ENCODE measurements around the gene CCNY.
A peak's percentile ranks its signal among the peaks of the same experiment; 100 is the strongest.

The CCNY gene

GRCh38 chr10:35562427-35562826, 226.1 kb downstream of the CCNY start:
- in situ Hi-C loops (cut with HindIII; ENCODE audit: low sequenced_read_pairs) = no loop called here
- no peak for DNase-seq (ENCODE audit: low read depth, low spot score)
- no peak overlapping the region for H3K4me3 ChIP-seq (ENCODE audit: low read depth, low read length)
- TF ChIP-seq, protein P1, sequence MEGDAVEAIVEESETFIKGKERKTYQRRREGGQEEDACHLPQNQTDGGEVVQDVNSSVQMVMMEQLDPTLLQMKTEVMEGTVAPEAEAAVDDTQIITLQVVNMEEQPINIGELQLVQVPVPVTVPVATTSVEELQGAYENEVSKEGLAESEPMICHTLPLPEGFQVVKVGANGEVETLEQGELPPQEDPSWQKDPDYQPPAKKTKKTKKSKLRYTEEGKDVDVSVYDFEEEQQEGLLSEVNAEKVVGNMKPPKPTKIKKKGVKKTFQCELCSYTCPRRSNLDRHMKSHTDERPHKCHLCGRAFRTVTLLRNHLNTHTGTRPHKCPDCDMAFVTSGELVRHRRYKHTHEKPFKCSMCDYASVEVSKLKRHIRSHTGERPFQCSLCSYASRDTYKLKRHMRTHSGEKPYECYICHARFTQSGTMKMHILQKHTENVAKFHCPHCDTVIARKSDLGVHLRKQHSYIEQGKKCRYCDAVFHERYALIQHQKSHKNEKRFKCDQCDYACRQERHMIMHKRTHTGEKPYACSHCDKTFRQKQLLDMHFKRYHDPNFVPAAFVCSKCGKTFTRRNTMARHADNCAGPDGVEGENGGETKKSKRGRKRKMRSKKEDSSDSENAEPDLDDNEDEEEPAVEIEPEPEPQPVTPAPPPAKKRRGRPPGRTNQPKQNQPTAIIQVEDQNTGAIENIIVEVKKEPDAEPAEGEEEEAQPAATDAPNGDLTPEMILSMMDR (IDR thresholded peaks at IDR 0.05; ENCODE audit: low read depth, low read length) = no peak

DNA sequence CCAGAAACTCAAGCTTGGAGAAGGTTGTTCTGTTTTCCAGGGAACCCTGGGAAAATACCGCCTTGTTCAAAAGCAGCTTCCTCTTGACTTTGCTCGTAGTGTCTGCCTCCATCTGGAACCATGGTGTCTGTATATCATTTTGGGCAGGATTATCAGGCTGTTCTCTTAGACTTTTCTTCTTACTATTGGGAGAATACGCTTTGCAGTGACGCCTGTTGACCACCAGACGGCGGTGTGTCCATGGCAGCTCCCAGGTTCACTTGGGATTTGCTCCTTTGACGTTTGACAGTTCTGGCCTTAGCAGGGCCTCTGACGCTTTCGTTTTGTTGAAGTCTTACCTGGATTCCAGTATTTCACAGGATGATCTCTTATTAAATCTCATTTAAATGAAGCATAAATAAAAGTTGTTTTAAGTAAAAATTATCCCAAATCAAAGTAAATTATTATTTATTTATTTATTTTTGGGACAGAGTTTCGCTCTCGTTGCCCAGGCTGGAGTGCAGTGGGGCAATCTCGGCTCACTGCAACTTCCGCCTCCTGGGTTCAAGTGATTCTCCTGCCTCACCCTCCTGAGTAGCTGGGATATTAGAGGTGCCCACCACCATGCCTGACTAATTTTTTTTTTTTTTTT, 227.1 kb downstream of the CCNY start:
- H3K4me3 ChIP-seq (ENCODE audit: low read depth, low read length) = no peak overlapping the region
- TF ChIP-seq, protein P1 (IDR thresholded peaks at IDR 0.05; ENCODE audit: low read depth, low read length) = peak; percentile 100
- in situ Hi-C loops (cut with HindIII; ENCODE audit: low sequenced_read_pairs) = no loop called here
- DNase-seq (ENCODE audit: low read depth, low spot score) = peak; percentile 75

GRCh38 chr10:35564341-35564968, 228.1 kb downstream of the CCNY start:
- in situ Hi-C loops (cut with HindIII; ENCODE audit: low sequenced_read_pairs) = no loop called here
- peak; percentile 47 for DNase-seq (ENCODE audit: low read depth, low spot score)
- TF ChIP-seq, protein P1 (IDR thresholded peaks at IDR 0.05; ENCODE audit: low read depth, low read length) = no peak
- no peak overlapping the region for H3K4me3 ChIP-seq (ENCODE audit: low read depth, low read length)

GRCh38 chr10:35565602-35566081, 229.3 kb downstream of the CCNY start:
- H3K4me3 ChIP-seq (ENCODE audit: low read depth, low read length) = no peak overlapping the region
- in situ Hi-C loops (cut with HindIII; ENCODE audit: low sequenced_read_pairs) = no loop called here
- TF ChIP-seq, protein P1 (IDR thresholded peaks at IDR 0.05; ENCODE audit: low read depth, low read length) = no peak
- DNase-seq (ENCODE audit: low read depth, low spot score) = peak; percentile 64

- in situ Hi-C loops (cut with HindIII; ENCODE audit: low sequenced_read_pairs) = no loop called here
- TF ChIP-seq, protein P1 (IDR thresholded peaks at IDR 0.05; ENCODE audit: low read depth, low read length) = no peak
Observed at GRCh38 chr10:35567951-35568350, 231.6 kb downstream of the CCNY start.

GRCh38 chr10:35568483-35569015, 232.2 kb downstream of the CCNY start:
- no peak for DNase-seq (ENCODE audit: low read depth, low spot score)
- H3K4me3 ChIP-seq (ENCODE audit: low read depth, low read length) = no peak overlapping the region
- in situ Hi-C loops (cut with HindIII; ENCODE audit: low sequenced_read_pairs) = no loop called here
- TF ChIP-seq, protein P1 (IDR thresholded peaks at IDR 0.05; ENCODE audit: low read depth, low read length) = no peak

More at GRCh38 chr10:35567951-35568350, 231.6 kb downstream of the CCNY start:
- no peak for DNase-seq (ENCODE audit: low read depth, low spot score)
- no peak overlapping the region for H3K4me3 ChIP-seq (ENCODE audit: low read depth, low read length)

Data from astrocyte of the spinal cord (primary cell).